Measurements from ENCODE around the gene SPTBN4.
A peak's percentile ranks its signal among the peaks of the same experiment; 100 is the strongest.
"Not testable (repeated sequence)": the region's sequence is repeated elsewhere in the genome, so short reads cannot be mapped to it uniquely, and the experiment has no call there.

The SPTBN4 gene

GRCh38 chr19:40561947-40562346 lies 95.1 kb downstream of the SPTBN4 start:
- TF ChIP-seq CTCF (IDR thresholded peaks at IDR 0.05; ENCODE audit: borderline replicate concordance, insufficient read depth, low read depth, low read length): no peak
- no peak overlapping the region for H3K4me3 ChIP-seq (ENCODE audit: low read depth, low read length)

DNA sequence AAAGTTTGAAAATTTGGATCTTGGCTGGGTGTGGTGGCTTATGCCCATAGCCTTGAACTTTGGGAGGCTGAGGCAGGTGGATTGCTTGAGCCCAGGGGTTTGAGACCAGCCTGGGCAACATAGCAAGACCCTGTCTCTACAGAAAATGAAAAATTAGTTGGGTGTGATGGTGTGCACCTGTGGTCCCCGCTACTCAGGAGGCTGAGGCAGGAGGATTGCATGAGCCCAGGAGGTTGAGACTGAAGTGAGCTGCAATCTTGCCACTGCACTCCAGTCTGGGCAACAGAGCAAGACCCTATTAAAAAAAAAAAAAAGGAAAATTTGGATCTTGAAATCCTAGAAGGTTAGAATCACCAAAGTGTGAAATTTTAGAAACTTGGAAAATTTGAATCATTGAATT lies 97.7 kb downstream of the SPTBN4 start:
- H3K4me3 ChIP-seq (ENCODE audit: low read depth, low read length): not testable (repeated sequence)

- no peak for TF ChIP-seq CTCF (IDR thresholded peaks at IDR 0.05; ENCODE audit: borderline replicate concordance, insufficient read depth, low read depth, low read length)
- no peak overlapping the region for H3K4me3 ChIP-seq (ENCODE audit: low read depth, low read length)
These were observed 98.6 kb downstream of the SPTBN4 start for GRCh38 chr19:40565355-40565754.

DNA sequence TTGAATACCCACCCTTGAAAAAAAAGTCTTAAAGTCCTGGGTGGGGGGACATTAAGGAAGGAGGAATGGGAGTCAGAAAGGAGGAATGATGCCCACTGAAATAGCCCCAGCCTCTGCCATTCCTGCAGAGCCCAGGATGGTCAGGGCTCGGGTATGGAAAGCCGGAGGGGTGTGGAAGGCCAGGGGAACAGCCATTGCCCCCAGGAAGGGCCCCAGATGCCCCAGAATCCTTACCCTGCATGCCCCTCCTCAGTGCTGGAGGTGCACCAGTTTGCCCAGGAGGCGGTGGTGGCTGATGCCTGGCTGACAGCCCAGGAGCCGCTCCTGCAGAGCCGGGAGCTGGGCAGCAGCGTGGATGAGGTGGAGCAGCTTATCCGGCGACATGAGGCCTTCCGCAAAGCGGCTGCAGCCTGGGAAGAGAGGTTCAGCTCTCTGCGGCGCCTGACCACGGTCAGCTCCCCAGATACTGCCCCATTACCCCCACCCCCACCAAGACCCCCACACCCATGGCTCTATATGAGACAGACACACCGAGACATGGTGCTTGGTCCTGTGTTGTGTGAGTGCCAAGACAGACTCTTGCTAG lies 99.2 kb downstream of the SPTBN4 start:
- TF ChIP-seq CTCF (IDR thresholded peaks at IDR 0.05; ENCODE audit: borderline replicate concordance, insufficient read depth, low read depth, low read length): no peak
- no peak overlapping the region for H3K4me3 ChIP-seq (ENCODE audit: low read depth, low read length)

GRCh38 chr19:40567040-40567749 lies 100.4 kb downstream of the SPTBN4 start:
- no peak for TF ChIP-seq CTCF (IDR thresholded peaks at IDR 0.05; ENCODE audit: borderline replicate concordance, insufficient read depth, low read depth, low read length)
- H3K4me3 ChIP-seq (ENCODE audit: low read depth, low read length): no peak overlapping the region

DNA sequence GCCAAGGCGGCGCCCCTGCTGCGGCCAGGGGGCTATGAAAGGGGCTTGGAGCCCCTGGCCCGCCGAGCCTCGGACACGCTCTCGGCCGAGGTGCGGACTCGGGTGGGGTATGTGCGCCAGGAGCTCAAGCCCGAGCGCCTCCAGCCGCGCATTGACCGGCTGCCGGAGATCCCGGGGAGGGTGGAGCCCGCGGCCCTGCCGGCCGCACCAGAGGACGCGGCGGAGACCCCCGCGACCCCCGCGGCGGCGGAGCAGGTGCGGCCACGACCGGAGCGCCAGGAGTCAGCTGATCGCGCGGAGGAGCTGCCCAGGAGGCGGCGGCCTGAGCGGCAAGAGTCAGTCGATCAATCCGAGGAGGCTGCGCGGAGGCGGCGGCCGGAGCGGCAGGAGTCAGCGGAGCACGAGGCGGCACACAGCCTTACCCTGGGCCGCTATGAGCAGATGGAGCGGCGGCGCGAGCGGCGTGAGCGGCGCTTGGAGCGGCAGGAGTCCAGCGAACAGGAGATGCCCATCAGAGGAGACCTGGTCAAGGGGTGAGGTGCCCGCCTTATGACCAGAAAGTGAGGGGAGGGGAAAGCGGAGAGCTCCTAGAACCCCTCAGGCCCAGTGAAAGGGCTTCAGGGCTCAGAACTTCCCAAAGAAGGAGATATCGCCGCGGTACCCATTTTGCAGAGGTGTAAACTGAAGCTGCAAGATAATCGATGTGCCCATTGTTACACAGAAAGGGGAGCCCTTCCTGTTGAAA lies 101.1 kb downstream of the SPTBN4 start:
- H3K4me3 ChIP-seq (ENCODE audit: low read depth, low read length): no peak overlapping the region
- TF ChIP-seq CTCF (IDR thresholded peaks at IDR 0.05; ENCODE audit: borderline replicate concordance, insufficient read depth, low read depth, low read length): no peak

- peak; percentile 45 for TF ChIP-seq CTCF (IDR thresholded peaks at IDR 0.05; ENCODE audit: borderline replicate concordance, insufficient read depth, low read depth, low read length)
- H3K4me3 ChIP-seq (ENCODE audit: low read depth, low read length): no peak overlapping the region
These were observed 103.7 kb downstream of the SPTBN4 start for GRCh38 chr19:40570313-40571004.

Measured in GM12875 (cell line).